H1 (cell line): ENCODE data around the gene CRTC3. TPM values are rescaled to one million over a fixed set of nuclear protein-coding genes. Genes with fewer than 3 reads are reported as not detected.

Experiments
- CTCF ChIA-PET: fragments of 300-600 bp; sonication (Branson Sonifier 250); formaldehyde crosslinking; loops from one replicate; lab custom pipeline; 2021; ENCODE audit not compliant: partially characterized antibody; lab: Charles Lee
- POLR2A ChIA-PET: fragments of 300-600 bp; sonication (Branson Sonifier 250); formaldehyde crosslinking; loops from one replicate; lab custom pipeline; 2021; ENCODE audit warnings: inconsistent platforms; ENCODE audit not compliant: partially characterized antibody; lab: Charles Lee
- DNase-seq, 2 experiments: peaks; one replicate each; pipeline versions ENCODE4 v3.0.0 to v3.0.0-alpha.2; 2010 to 2022; ENCODE audit warnings: low spot score in 2 of 2, low read depth in 1 of 2, mixed read lengths in 1 of 2
- FAIRE-seq: peaks from 2 replicates; lab custom pipeline; 2011; peaks lifted over from hg19 to GRCh38; lab: Jason Lieb, UNC
- H2AFZ ChIP-seq: 2 replicates; pipeline ENCODE4 v1.8.1; 2012; ENCODE audit warnings: low read length, inconsistent platforms
- H2AK5ac ChIP-seq: 2 replicates; pipeline ENCODE4 v1.6.1; 2013; ENCODE audit warnings: low read depth, low read length
- H2BK120ac ChIP-seq: replicated peaks from 2 replicates; pipeline ENCODE3; 2013; ENCODE audit warnings: low read depth, low read length, inconsistent platforms
- H2BK12ac ChIP-seq: 2 replicates; pipeline ENCODE4 v1.6.1; 2013; ENCODE audit warnings: low read depth, low read length
- H2BK15ac ChIP-seq: 2 replicates; pipeline ENCODE4 v1.6.1; 2013; ENCODE audit warnings: low read length
- H2BK20ac ChIP-seq: 2 replicates; pipeline ENCODE4 v1.6.1; 2013; ENCODE audit warnings: low read length
- H2BK5ac ChIP-seq: 2 replicates; pipeline ENCODE4 v1.6.1; 2013; ENCODE audit warnings: low read depth, low read length
- H3K14ac ChIP-seq: 2 replicates; pipeline ENCODE4 v1.6.1; 2013; ENCODE audit warnings: inconsistent platforms; ENCODE audit not compliant: insufficient read length
- H3K18ac ChIP-seq: 2 replicates; pipeline ENCODE4 v1.6.1; 2013; ENCODE audit warnings: low read length; ENCODE audit errors: extremely low read depth
- H3K23ac ChIP-seq: 2 replicates; pipeline ENCODE4 v1.6.1; 2013; ENCODE audit warnings: inconsistent platforms; ENCODE audit not compliant: insufficient read length
- H3K23me2 ChIP-seq: 2 replicates; pipeline ENCODE4 v1.6.1; 2013; ENCODE audit warnings: low read depth, low read length
- H3K27ac ChIP-seq: 2 replicates; pipeline ENCODE4 v1.6.1; 2011; ENCODE audit warnings: low read depth, low read length, inconsistent platforms
- H3K27me3 ChIP-seq, 4 experiments: replicated peaks in 1 of 4; 1 replicate in 1 of 4; 2 replicates in 3 of 4; pipeline versions ENCODE4 v1.6.1 to v1.8.1; 2011 to 2013; ENCODE audit warnings: low read length in 3 of 4, mild to moderate bottlenecking in 3 of 4, inconsistent platforms in 2 of 4, mixed read lengths in 2 of 4, moderate library complexity in 1 of 4; ENCODE audit not compliant: control insufficient read depth in 3 of 4, insufficient read depth in 3 of 4; ENCODE audit errors: extremely low read depth in 1 of 4
- H3K36me3 ChIP-seq, 4 experiments: 2 replicates each; pipeline versions ENCODE4 v1.6.1 to v1.8.1; 2011 to 2013; ENCODE audit warnings: mild to moderate bottlenecking in 4 of 4, low read length in 3 of 4, moderate library complexity in 2 of 4, control low read depth in 1 of 4, inconsistent platforms in 1 of 4; ENCODE audit not compliant: insufficient read depth in 4 of 4, control insufficient read depth in 2 of 4
- H3K4ac ChIP-seq: replicated peaks from 2 replicates; pipeline ENCODE3; 2013; ENCODE audit warnings: low read length, low read depth, mixed read lengths, inconsistent platforms; ENCODE audit not compliant: insufficient read length
- H3K4me1 ChIP-seq, 4 experiments: replicated peaks in 1 of 4; 1 replicate in 1 of 4; 2 replicates in 3 of 4; pipeline versions ENCODE4 v1.6.1 to v1.8.1; 2011 to 2013; ENCODE audit warnings: low read length in 3 of 4, inconsistent platforms in 2 of 4, mixed read lengths in 1 of 4; ENCODE audit not compliant: insufficient read depth in 4 of 4, control insufficient read depth in 3 of 4
- H3K4me2 ChIP-seq, 2 experiments: 2 replicates each; pipeline versions ENCODE4 v1.6.1 to v1.8.1; 2011 to 2013; ENCODE audit warnings: low read depth in 2 of 2, low read length in 2 of 2, control low read depth in 1 of 2, inconsistent platforms in 1 of 2, mild to moderate bottlenecking in 1 of 2; ENCODE audit not compliant: insufficient read depth in 1 of 2
- H3K4me3 ChIP-seq, 4 experiments: fragments of 200-600, 300-600 bp in 1 of 4; sonication (generic), shearing (Covaris generic), sonication (Bioruptor Twin) in 1 of 4; 2 replicates each; pipeline versions ENCODE4 v1.5.1 to v1.8.1; 2011 to 2016; ENCODE audit warnings: low read length in 4 of 4, low read depth in 3 of 4, control low read depth in 2 of 4, inconsistent platforms in 2 of 4, mild to moderate bottlenecking in 2 of 4, mixed read lengths in 1 of 4, moderate library complexity in 1 of 4; ENCODE audit not compliant: insufficient read depth in 2 of 4; ENCODE audit errors: extremely low read depth in 1 of 4
- H3K56ac ChIP-seq: replicated peaks from 2 replicates; pipeline ENCODE3; 2013; ENCODE audit warnings: low read depth, mild to moderate bottlenecking, mixed read lengths, low read length, inconsistent platforms; ENCODE audit not compliant: insufficient read length
- H3K79me1 ChIP-seq: 2 replicates; pipeline ENCODE4 v1.6.1; 2013; ENCODE audit warnings: low read depth, low read length, control low read depth
- H3K79me2 ChIP-seq, 2 experiments: 2 replicates each; pipeline versions ENCODE4 v1.6.1 to v1.8.1; 2012 to 2013; ENCODE audit warnings: low read length in 2 of 2, mild to moderate bottlenecking in 2 of 2, inconsistent platforms in 1 of 2; ENCODE audit not compliant: insufficient read depth in 2 of 2, control insufficient read depth in 1 of 2
- H3K9ac ChIP-seq, 4 experiments: replicated peaks in 1 of 4; 1 replicate in 1 of 4; 2 replicates in 3 of 4; pipeline versions ENCODE4 v1.6.1 to v1.8.1; 2011 to 2013; ENCODE audit warnings: low read depth in 3 of 4, low read length in 3 of 4, control low read depth in 2 of 4, mild to moderate bottlenecking in 2 of 4, moderate library complexity in 2 of 4, inconsistent platforms in 1 of 4; ENCODE audit errors: extremely low read depth in 1 of 4
- H3K9me3 ChIP-seq, 2 experiments: 2 replicates each; pipeline versions ENCODE4 v1.6.1 to v1.8.1; 2012 to 2013; ENCODE audit warnings: mild to moderate bottlenecking in 2 of 2, moderate library complexity in 2 of 2, control low read depth in 1 of 2, inconsistent platforms in 1 of 2, low read depth in 1 of 2, low read length in 1 of 2, mixed read lengths in 1 of 2; ENCODE audit not compliant: insufficient read depth in 2 of 2
- H4K20me1 ChIP-seq, 2 experiments: replicated peaks in 1 of 2; 2 replicates each; pipeline versions ENCODE3 to v1.8.1; 2011 to 2013; ENCODE audit warnings: inconsistent platforms in 2 of 2, low read length in 2 of 2, mild to moderate bottlenecking in 1 of 2; ENCODE audit not compliant: insufficient read depth in 2 of 2, control insufficient read depth in 1 of 2
- H4K5ac ChIP-seq: 2 replicates; pipeline ENCODE4 v1.6.1; 2013; ENCODE audit warnings: low read length, low read depth, mixed read lengths, inconsistent platforms; ENCODE audit not compliant: insufficient read length
- H4K8ac ChIP-seq: 2 replicates; pipeline ENCODE4 v1.8.0; 2013; ENCODE audit warnings: mild to moderate bottlenecking, moderate library complexity, low read length, inconsistent platforms; ENCODE audit not compliant: insufficient read depth; ENCODE audit errors: extremely low read depth
- H4K91ac ChIP-seq: replicated peaks from 2 replicates; pipeline ENCODE3; 2013; ENCODE audit warnings: low read length, mixed read lengths, inconsistent platforms; ENCODE audit not compliant: insufficient read length
- BACH1 ChIP-seq: IDR thresholded peaks from 2 replicates; pipeline ENCODE4 v1.6.1; 2012; ENCODE audit warnings: low read length, improper control_type of control experiment
- CHD1 ChIP-seq: IDR thresholded peaks from 2 replicates; pipeline ENCODE4 v1.6.1; 2012; ENCODE audit warnings: low read depth, low read length, improper control_type of control experiment
- HDAC2 ChIP-seq, 2 experiments: fragments of 300-600 bp in 1 of 2; sonication (generic) in 1 of 2; IDR thresholded peaks; 2 replicates each; pipeline ENCODE4 v1.6.1; 2011 to 2012; ENCODE audit warnings: low read depth in 2 of 2, low read length in 2 of 2, mild to moderate bottlenecking in 2 of 2, moderate library complexity in 2 of 2, borderline replicate concordance in 1 of 2, inconsistent platforms in 1 of 2
- MAX ChIP-seq: IDR thresholded peaks from 2 replicates; pipeline ENCODE4 v1.6.1; 2012; ENCODE audit warnings: inconsistent platforms
- NRF1 ChIP-seq: IDR thresholded peaks from 2 replicates; pipeline ENCODE4 v1.6.1; 2011; ENCODE audit warnings: mild to moderate bottlenecking, low read depth, low read length, improper control_type of control experiment
- PHF8 ChIP-seq: fragments of 200-600 bp; sonication (generic); conservative IDR thresholded peaks from 2 replicates; pipeline ENCODE4 v1.7.1; 2012; ENCODE audit warnings: low read depth, mild to moderate bottlenecking, inconsistent platforms, low read length, moderate library complexity
- POLR2A ChIP-seq, 2 experiments: IDR thresholded peaks; 1 replicate in 1 of 2; 2 replicates in 1 of 2; pipeline ENCODE4 v1.6.1; 2011; ENCODE audit warnings: low read depth in 2 of 2, low read length in 2 of 2, mild to moderate bottlenecking in 2 of 2; ENCODE audit errors: control extremely low read depth in 1 of 2
- SIX5 ChIP-seq: IDR thresholded peaks from 2 replicates; pipeline ENCODE4 v1.6.1; 2011; ENCODE audit warnings: mild to moderate bottlenecking, low read depth, low read length
- SUZ12 ChIP-seq: fragments of 200-600 bp; sonication (generic); IDR thresholded peaks from 2 replicates; pipeline ENCODE4 v1.6.1; 2012; ENCODE audit warnings: mild to moderate bottlenecking, inconsistent platforms, low read length, moderate library complexity, mixed read lengths
- YY1 ChIP-seq: IDR thresholded peaks from 2 replicates; pipeline ENCODE4 v1.6.1; 2011; ENCODE audit warnings: low read depth, mild to moderate bottlenecking, low read length
- WGBS, 2 experiments: shearing (Covaris generic) in 1 of 2; methylation state at CpG; one replicate each; pipeline versions ENCODE4 v1.1.6 to v1.1.7; 2013 to 2015; ENCODE audit warnings: low lambda C conversion rate in 2 of 2, mixed read lengths in 2 of 2, inconsistent platforms in 1 of 2, low coverage in 1 of 2, missing lambda C conversion rate in 1 of 2; ENCODE audit not compliant: insufficient replicate concordance in 2 of 2, insufficient coverage in 1 of 2, insufficient read length in 1 of 2; ENCODE audit errors: extremely low coverage in 1 of 2, missing lambda C conversion rate in 1 of 2; 5-methylcytosine and 5-hydroxymethylcytosine counted together
- polyA plus RNA-seq, 7 experiments: library from polyadenylated mRNA; depleted of rRNA in 3 of 7; stranded (reverse) in 5 of 7; unstranded in 2 of 7; fragments of >200 nt in 5 of 7; fragments of 200-250 nt in 2 of 7; gene quantifications; 1 replicate in 5 of 7; 2 replicates in 1 of 7; 4 replicates in 1 of 7; pipeline versions ENCODE4 v1.2.1 to v1.2.3, GENCODE V29; 2011 to 2013; ENCODE audit warnings: missing spikeins in 2 of 7, mixed read lengths in 2 of 7
- total RNA-seq: library from RNA; stranded (reverse); fragmentation: NEBNext Ultra II Directional; extraction: Animal tissue kit (Norgen Biotek cat#: 25700); gene quantifications from 2 replicates; pipeline ENCODE4 v1.2.1, GENCODE V29; 2021

Gene CRTC3
- total and polyA plus RNA-seq, 2 of the 8 experiments (the other 6 are each of a cell fraction or from before 2014, with no cell fraction given): 5.0 to 5.3 TPM

GRCh38 chr15:90677807-90678790, 148.4 kb downstream of the CRTC3 start:
- TF ChIP-seq MAX (no peak), YY1 (no peak), SIX5 (no peak), NRF1 (no peak), POLR2A (IDR thresholded peaks at IDR 0.05; ENCODE audit: control extremely low read depth in 1 of 2, low read depth in 2 of 2, low read length in 2 of 2) (no peak), HDAC2 (IDR thresholded peaks at IDR 0.05; ENCODE audit: borderline replicate concordance in 1 of 2, low read depth in 2 of 2, low read length in 2 of 2) (no peak), BACH1 (no peak), CHD1 (no peak), SUZ12 (no peak), PHF8 (no peak)
- Histone ChIP-seq H3K9ac (no peak overlapping the region), H4K20me1 (no peaks in the 10 kb centered on the region), H2BK5ac (no peak overlapping the region), H3K4me2 (no peak overlapping the region), H4K91ac (no peak overlapping the region), H2BK120ac (no peak overlapping the region), H3K4me1 (no peaks in the 10 kb centered on the region), H3K14ac (no peak overlapping the region), H3K56ac (no peak overlapping the region), H2BK12ac (no peak overlapping the region), H3K36me3 (no peaks in the 10 kb centered on the region), H2BK20ac (no peak overlapping the region), H2AK5ac (no peak overlapping the region), H4K8ac (no peak overlapping the region), H3K4me3 (no peak overlapping the region), H3K4ac (no peak overlapping the region), H4K5ac (no peak overlapping the region), H3K79me2 (no peaks in the 10 kb centered on the region), H3K79me1 (no peaks in the 10 kb centered on the region), H3K23me2 (no peaks in the 10 kb centered on the region), H3K27me3 (no peaks in the 10 kb centered on the region), H2AFZ (no peak overlapping the region), H3K27ac (no peak overlapping the region), H2BK15ac (no peak overlapping the region), H3K23ac (no peak overlapping the region), H3K9me3 (no peaks in the 10 kb centered on the region), H3K18ac (no peak overlapping the region)
- ChIA-PET POLR2A (interaction anchor here (0.8 to 1.2 kb wide), 2 partner anchors 8 to 13 kb away, joined by 3 to 4 read pairs; no protein-coding TSS in a partner anchor), CTCF (interaction anchor here (1.0 to 2.3 kb wide), 4 partner anchors 11 to 208 kb away, joined by 3 to 14 read pairs (median 9); no protein-coding TSS in a partner anchor)
- 88% methylated on average over 12 of the region's 12 CpGs; no CpG with 5 or more reads in 1 of the 2 experiments for WGBS, 2 experiments
- FAIRE-seq (no peak), DNase-seq (no peak)
